IMR-90 (cell line): ENCODE measurements around the gene CAMTA1. TPM values are rescaled to one million over a fixed set of nuclear protein-coding genes. Genes with fewer than 3 reads are reported as not detected.
"Not testable (repeated sequence)": the region's sequence is repeated elsewhere in the genome, so short reads cannot be mapped to it uniquely, and the experiment has no call there.

Source experiments
- ATAC-seq: fragments of 200-7000 bp; cut with Tn5 transposase; 2 replicates; pipeline ENCODE4 v1.9.1; 2020; ENCODE audit warnings: low read depth, mild to moderate bottlenecking, moderate library complexity
- BruUV-seq: library from RNA; stranded (reverse); fragments of 400-500 nt; replicated peaks from 2 replicates; lab custom pipeline; 2021; lab: Mats Ljungman, UMichigan
- CTCF ChIA-PET: fragments of 300-600 bp; formaldehyde crosslinking; extraction: SDS; loops from one replicate; lab custom pipeline; 2021; ENCODE audit warnings: antibody characterized with exemption; lab: Yijun Ruan, JAX
- POLR2A ChIA-PET: fragments of 300-600 bp; sonication (Branson Sonifier 250); formaldehyde crosslinking; loops from one replicate; lab custom pipeline; 2022; ENCODE audit warnings: antibody characterized with exemption; ENCODE audit not compliant: unreplicated experiment; lab: Charles Lee
- DNase-seq: peaks from one replicate; pipeline ENCODE4 v3.0.0; 2013
- H2AFZ ChIP-seq: replicated peaks from 2 replicates; pipeline ENCODE3; 2013; ENCODE audit warnings: low read length, mild to moderate bottlenecking; ENCODE audit not compliant: poor library complexity
- H2AK5ac ChIP-seq: 2 replicates; pipeline ENCODE4 v1.6.1; 2013; ENCODE audit warnings: low read depth, low read length, inconsistent platforms
- H2AK9ac ChIP-seq: replicated peaks from 2 replicates; pipeline ENCODE3; 2013; ENCODE audit warnings: mild to moderate bottlenecking, low read depth, low read length, moderate library complexity; ENCODE audit not compliant: poor library complexity
- H2BK120ac ChIP-seq: 2 replicates; pipeline ENCODE4 v1.6.1; 2013; ENCODE audit warnings: low read depth, low read length, inconsistent platforms
- H2BK15ac ChIP-seq: 3 replicates; pipeline ENCODE4 v1.6.1; 2013; ENCODE audit warnings: low read depth, low read length, inconsistent platforms
- H2BK20ac ChIP-seq: 2 replicates; pipeline ENCODE4 v1.6.1; 2013; ENCODE audit warnings: low read depth, mild to moderate bottlenecking, inconsistent platforms, low read length, moderate library complexity
- H2BK5ac ChIP-seq: 2 replicates; pipeline ENCODE4 v1.6.1; 2013; ENCODE audit warnings: mild to moderate bottlenecking, low read depth, low read length, inconsistent platforms; ENCODE audit not compliant: poor library complexity, severe bottlenecking
- H3K14ac ChIP-seq: replicated peaks from 2 replicates; pipeline ENCODE4 v1.6.1; 2013; ENCODE audit warnings: low read depth, low read length, inconsistent platforms
- H3K18ac ChIP-seq: 2 replicates; pipeline ENCODE4 v1.6.1; 2013; ENCODE audit warnings: low read depth, low read length, control low read depth
- H3K23ac ChIP-seq: 2 replicates; pipeline ENCODE4 v1.6.1; 2013; ENCODE audit warnings: low read depth, low read length, inconsistent platforms
- H3K27ac ChIP-seq: 2 replicates; pipeline ENCODE4 v1.5.1; 2013; ENCODE audit warnings: mild to moderate bottlenecking, control low read depth, low read length; ENCODE audit not compliant: insufficient read depth
- H3K27me3 ChIP-seq: 2 replicates; pipeline ENCODE4 v1.6.1; 2013; ENCODE audit warnings: low read length; ENCODE audit not compliant: control insufficient read depth, insufficient read depth
- H3K36me3 ChIP-seq: 2 replicates; pipeline ENCODE4 v1.6.1; 2013; ENCODE audit warnings: low read length, mixed read lengths; ENCODE audit not compliant: control insufficient read depth, insufficient read depth
- H3K4ac ChIP-seq: 2 replicates; pipeline ENCODE4 v1.6.1; 2013; ENCODE audit warnings: low read depth, low read length, inconsistent platforms
- H3K4me1 ChIP-seq: 2 replicates; pipeline ENCODE4 v1.6.1; 2013; ENCODE audit warnings: low read length, mixed read lengths; ENCODE audit not compliant: control insufficient read depth, insufficient read depth
- H3K4me2 ChIP-seq: 2 replicates; pipeline ENCODE4 v1.6.1; 2013; ENCODE audit warnings: low read depth, mild to moderate bottlenecking, control low read depth, low read length, moderate library complexity
- H3K4me3 ChIP-seq: 2 replicates; pipeline ENCODE4 v1.5.1; 2013; ENCODE audit warnings: low read depth, mild to moderate bottlenecking, control low read depth, low read length, moderate library complexity; ENCODE audit not compliant: insufficient read depth
- H3K56ac ChIP-seq: 2 replicates; pipeline ENCODE4 v1.6.1; 2013; ENCODE audit warnings: low read length, inconsistent platforms; ENCODE audit not compliant: insufficient read depth; ENCODE audit errors: extremely low read depth
- H3K79me1 ChIP-seq, 2 experiments: 2 replicates each; pipeline ENCODE4 v1.6.1; 2013; ENCODE audit warnings: low read length in 2 of 2, inconsistent platforms in 1 of 2, low read depth in 1 of 2
- H3K9ac ChIP-seq: 2 replicates; pipeline ENCODE4 v1.6.1; 2013; ENCODE audit warnings: low read depth, low read length, control low read depth
- H3K9me1 ChIP-seq: 2 replicates; pipeline ENCODE4 v1.6.1; 2013; ENCODE audit warnings: low read length, inconsistent platforms; ENCODE audit not compliant: insufficient read depth
- H3K9me3 ChIP-seq: 2 replicates; pipeline ENCODE4 v1.6.1; 2013; ENCODE audit warnings: low read length; ENCODE audit not compliant: control insufficient read depth, insufficient read depth
- H4K20me1 ChIP-seq: 2 replicates; pipeline ENCODE4 v1.6.1; 2013; ENCODE audit warnings: low read length, inconsistent platforms; ENCODE audit not compliant: insufficient read depth
- H4K5ac ChIP-seq: 2 replicates; pipeline ENCODE4 v1.6.1; 2013; ENCODE audit warnings: mild to moderate bottlenecking, low read depth, low read length, control low read depth
- H4K8ac ChIP-seq, 2 experiments: 2 replicates each; pipeline ENCODE4 v1.6.1; 2013; ENCODE audit warnings: low read depth in 2 of 2, low read length in 2 of 2, control low read depth in 1 of 2, inconsistent platforms in 1 of 2
- H4K91ac ChIP-seq: 2 replicates; pipeline ENCODE4 v1.6.1; 2013; ENCODE audit warnings: low read depth, low read length, inconsistent platforms; ENCODE audit not compliant: insufficient read depth
- WGBS, 2 experiments: methylation state at CpG; one replicate each; pipeline versions ENCODE4 v1.1.5 to v1.1.7; 2013; ENCODE audit warnings: missing lambda C conversion rate in 2 of 2; ENCODE audit not compliant: insufficient read length in 1 of 2; ENCODE audit errors: extremely low coverage in 2 of 2; 5-methylcytosine and 5-hydroxymethylcytosine counted together
- dilution Hi-C: fragments of 300-500 bp; cut with HindIII; formaldehyde crosslinking; loops from one replicate; pipeline ENCODE4 v1.14.3; 2018; ENCODE audit warnings: low sequenced_read_pairs; ENCODE audit not compliant: unreplicated experiment
- in situ Hi-C: fragments of 300-500 bp; cut with MboI; formaldehyde crosslinking; loops from 3 replicates; pipeline ENCODE4 v1.14.3; 2019; ENCODE audit warnings: low sequenced_read_pairs, inconsistent platforms, mixed read lengths
- intact Hi-C: fragments of 100-400 bp; cut with micrococcal nuclease; formaldehyde crosslinking; loops from 2 replicates; pipeline ENCODE4 v1.10.0; 2022
- polyA plus RNA-seq, 3 experiments: library from polyadenylated mRNA; depleted of rRNA; stranded (reverse); fragments of >200 nt; gene quantifications; 2 replicates each; pipeline ENCODE4 v1.2.3, GENCODE V29; 2012; ENCODE audit warnings: low replicate concordance in 1 of 3
- total RNA-seq: library from RNA; depleted of rRNA; stranded (reverse); fragments of >200 nt; gene quantifications from 2 replicates; pipeline ENCODE4 v1.2.3, GENCODE V29; 2012

CAMTA1 gene
- total and polyA plus RNA-seq, 2 of the 4 experiments (the other 2 are of a cell fraction), result 35.5 to 74.3 TPM

DNA sequence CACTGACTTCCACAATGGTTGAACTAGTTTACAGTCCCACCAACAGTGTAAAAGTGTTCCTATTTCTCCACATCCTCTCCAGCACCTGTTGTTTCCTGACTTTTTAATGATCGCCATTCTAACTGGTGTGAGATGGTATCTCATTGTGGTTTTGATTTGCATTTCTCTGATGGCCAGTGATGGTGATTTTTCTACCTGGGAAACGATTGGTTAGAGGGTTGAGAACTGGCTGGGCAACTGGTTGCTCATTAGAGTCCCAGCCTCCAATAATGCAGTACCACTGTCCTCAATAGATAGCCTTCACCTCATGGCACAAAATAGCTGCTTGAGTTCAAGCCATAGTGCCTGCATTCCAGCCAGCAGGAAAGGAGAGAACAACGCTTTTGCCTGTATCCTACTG lies 596.5 kb downstream of the CAMTA1 start:
- H2BK120ac ChIP-seq, ATAC-seq, H3K4me1 ChIP-seq, H3K9me3 ChIP-seq, H2AK9ac ChIP-seq, POLR2A ChIA-PET, H3K4me2 ChIP-seq, H3K9me1 ChIP-seq, H2BK5ac ChIP-seq, H3K27me3 ChIP-seq, H3K14ac ChIP-seq, in situ Hi-C loops, H4K20me1 ChIP-seq, H2BK15ac ChIP-seq, H3K56ac ChIP-seq, H3K27ac ChIP-seq, dilution Hi-C loops, H3K36me3 ChIP-seq, H2AK5ac ChIP-seq, DNase-seq, CTCF ChIA-PET, intact Hi-C loops, BruUV-seq, H4K5ac ChIP-seq, H3K23ac ChIP-seq, H3K4ac ChIP-seq, H2AFZ ChIP-seq, H4K8ac ChIP-seq, H3K18ac ChIP-seq, H4K91ac ChIP-seq, H3K79me1 ChIP-seq, H2BK20ac ChIP-seq, H3K4me3 ChIP-seq, H3K9ac ChIP-seq: not testable (repeated sequence)
- WGBS, 2 experiments, result no CpG with 5 or more reads among the region's 3 CpGs
